SU-DHL-6 (cell line): ENCODE data around the gene APOBEC4.

ENCODE experiments used
- H2AFZ ChIP-seq: fragments of 200-600 bp; sonication (generic); 2 replicates; pipeline ENCODE4 v1.6.1; 2014; ENCODE audit warnings: low read depth, mild to moderate bottlenecking, moderate library complexity, mixed read lengths, antibody characterized with exemption, low read length; ENCODE audit not compliant: severe bottlenecking
- H3F3A ChIP-seq: fragments of 200-600 bp; shearing (Covaris generic); 2 replicates; pipeline ENCODE4 v1.6.0; 2016; ENCODE audit warnings: antibody characterized with exemption, mild to moderate bottlenecking; ENCODE audit not compliant: insufficient read depth
- H3K27ac ChIP-seq: fragments of 200-600 bp; sonication (generic); 2 replicates; pipeline ENCODE4 v1.5.1; 2016; ENCODE audit warnings: low read depth, mild to moderate bottlenecking, low read length, moderate library complexity, mixed read lengths
- H3K27me3 ChIP-seq: fragments of 200-600 bp; sonication (generic), shearing (Covaris generic); 2 replicates; pipeline ENCODE4 v1.6.0; 2014; ENCODE audit warnings: mild to moderate bottlenecking, low read length
- H3K36me3 ChIP-seq: fragments of 200-600 bp; sonication (generic); 2 replicates; pipeline ENCODE4 v1.6.1; 2014; ENCODE audit warnings: mild to moderate bottlenecking, low read length, mixed read lengths
- H3K4me2 ChIP-seq: fragments of 300-600, 200-600 bp; shearing (Covaris generic), sonication (generic); 2 replicates; pipeline ENCODE4 v1.6.0; 2014; ENCODE audit warnings: low read length, low read depth, mild to moderate bottlenecking; ENCODE audit not compliant: poor library complexity, severe bottlenecking
- H3K4me3 ChIP-seq: fragments of 200-600 bp; sonication (generic); 2 replicates; pipeline ENCODE4 v1.5.1; 2014; ENCODE audit warnings: antibody characterized with exemption, low read length, mild to moderate bottlenecking, mixed read lengths; ENCODE audit not compliant: insufficient read depth, poor library complexity, severe bottlenecking
- H3K79me2 ChIP-seq: fragments of 200-600 bp; sonication (generic); 2 replicates; pipeline ENCODE4 v1.6.1; 2014; ENCODE audit warnings: mild to moderate bottlenecking, low read length, moderate library complexity; ENCODE audit not compliant: insufficient read depth
- H3K9ac ChIP-seq: fragments of 200-600 bp; sonication (generic); 2 replicates; pipeline ENCODE4 v1.7.0; 2014; ENCODE audit warnings: mild to moderate bottlenecking, low read length
- H3K9me2 ChIP-seq: fragments of 200-600 bp; sonication (generic); replicated peaks from 2 replicates; pipeline ENCODE4 v1.6.1; 2014; ENCODE audit warnings: low read length; ENCODE audit not compliant: insufficient read depth
- H3K9me3 ChIP-seq: fragments of 200-600 bp; sonication (generic); 2 replicates; pipeline ENCODE4 v1.6.1; 2014; ENCODE audit warnings: low read length, mixed read lengths; ENCODE audit not compliant: insufficient read depth
- H4K20me1 ChIP-seq: fragments of 200-600 bp; sonication (generic); 2 replicates; pipeline ENCODE4 v1.6.1; 2014; ENCODE audit warnings: low read depth, mild to moderate bottlenecking, antibody characterized with exemption, low read length, moderate library complexity, mixed read lengths
- EZH2phosphoT487 ChIP-seq: fragments of 200-600 bp; sonication (generic), shearing (Covaris generic); conservative IDR thresholded peaks from 2 replicates; pipeline ENCODE4 v1.6.1; 2018; ENCODE audit warnings: mild to moderate bottlenecking, antibody characterized with exemption, low read length, moderate library complexity, mixed read lengths
- TF ChIP-seq, protein P1 (sequence below): fragments of 200-600 bp; sonication (generic); IDR thresholded peaks from one replicate; pipeline ENCODE4 v1.5.1; 2017; ENCODE audit warnings: antibody characterized with exemption, mild to moderate bottlenecking, low read length, moderate library complexity; ENCODE audit not compliant: insufficient read depth, poor library complexity, severe bottlenecking

The APOBEC4 gene

DNA sequence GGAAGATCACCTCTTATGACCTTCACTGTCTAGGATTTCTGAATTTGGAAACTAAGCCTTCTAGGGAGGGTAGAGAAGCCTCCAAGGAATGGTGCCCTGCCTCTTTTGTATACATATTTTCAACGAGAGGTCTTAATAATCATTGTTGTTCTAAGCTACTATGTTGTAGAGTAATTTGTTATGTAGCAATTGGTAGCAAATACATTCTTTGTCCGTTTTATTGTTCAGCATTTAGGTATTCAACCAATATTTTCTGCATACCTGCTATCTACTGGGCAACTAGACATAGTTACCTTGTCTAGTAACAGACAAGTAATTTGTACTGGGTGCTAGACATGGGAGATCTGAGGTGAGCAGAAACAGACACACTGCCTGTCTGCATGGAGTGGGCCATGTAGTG lies 42.1 kb downstream of the APOBEC4 start:
- Histone ChIP-seq H3K9ac (no peak overlapping the region), H3K27me3 (no peaks in the 10 kb centered on the region), H3K79me2 (no peaks in the 10 kb centered on the region), H3K36me3 (no peaks in the 10 kb centered on the region), H3K9me3 (no peaks in the 10 kb centered on the region), H3K4me3 (no peak overlapping the region), H4K20me1 (no peaks in the 10 kb centered on the region), H3K4me2 (no peak overlapping the region), H2AFZ (no peak overlapping the region), H3K9me2 (no peaks in the 10 kb centered on the region), H3F3A (no peaks in the 10 kb centered on the region), H3K27ac (no peak overlapping the region)
- TF ChIP-seq, protein P1, sequence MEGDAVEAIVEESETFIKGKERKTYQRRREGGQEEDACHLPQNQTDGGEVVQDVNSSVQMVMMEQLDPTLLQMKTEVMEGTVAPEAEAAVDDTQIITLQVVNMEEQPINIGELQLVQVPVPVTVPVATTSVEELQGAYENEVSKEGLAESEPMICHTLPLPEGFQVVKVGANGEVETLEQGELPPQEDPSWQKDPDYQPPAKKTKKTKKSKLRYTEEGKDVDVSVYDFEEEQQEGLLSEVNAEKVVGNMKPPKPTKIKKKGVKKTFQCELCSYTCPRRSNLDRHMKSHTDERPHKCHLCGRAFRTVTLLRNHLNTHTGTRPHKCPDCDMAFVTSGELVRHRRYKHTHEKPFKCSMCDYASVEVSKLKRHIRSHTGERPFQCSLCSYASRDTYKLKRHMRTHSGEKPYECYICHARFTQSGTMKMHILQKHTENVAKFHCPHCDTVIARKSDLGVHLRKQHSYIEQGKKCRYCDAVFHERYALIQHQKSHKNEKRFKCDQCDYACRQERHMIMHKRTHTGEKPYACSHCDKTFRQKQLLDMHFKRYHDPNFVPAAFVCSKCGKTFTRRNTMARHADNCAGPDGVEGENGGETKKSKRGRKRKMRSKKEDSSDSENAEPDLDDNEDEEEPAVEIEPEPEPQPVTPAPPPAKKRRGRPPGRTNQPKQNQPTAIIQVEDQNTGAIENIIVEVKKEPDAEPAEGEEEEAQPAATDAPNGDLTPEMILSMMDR: no peak
- no peak for TF ChIP-seq EZH2phosphoT487

DNA sequence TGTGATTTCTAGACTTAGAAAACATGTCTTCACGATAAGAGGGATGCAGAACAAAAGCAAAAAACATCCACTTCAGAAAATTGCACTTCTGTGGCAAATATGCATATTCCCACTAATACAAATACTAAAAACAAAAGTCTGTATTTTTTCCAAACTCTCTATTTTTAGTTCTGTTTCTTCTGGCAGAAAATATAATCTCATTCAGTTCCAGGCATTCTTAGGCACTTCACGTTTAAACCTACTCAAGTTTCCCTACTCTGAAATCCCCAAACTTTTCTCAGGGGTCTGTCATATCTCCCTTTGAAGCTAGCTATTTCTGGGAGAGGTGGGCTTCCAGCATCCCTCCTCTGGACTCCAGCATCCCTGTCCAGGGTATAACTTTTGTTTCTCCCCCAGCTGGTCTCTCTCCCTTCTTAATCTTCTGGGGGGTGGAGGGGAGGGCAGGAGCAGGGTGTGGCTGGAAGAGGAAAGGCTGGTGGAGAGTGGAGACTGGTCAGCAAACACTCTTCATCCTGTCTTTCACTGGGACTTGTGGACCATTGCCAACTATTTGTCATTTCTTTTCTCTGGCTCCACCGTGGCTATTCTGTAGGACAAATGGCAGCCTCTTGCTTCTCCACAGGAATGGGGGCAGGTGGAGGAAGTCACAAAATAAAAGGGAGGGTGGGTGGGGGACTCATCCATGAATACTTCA lies 43.2 kb downstream of the APOBEC4 start:
- Histone ChIP-seq H2AFZ (no peak overlapping the region), H3K79me2 (no peaks in the 10 kb centered on the region), H3K9me3 (no peaks in the 10 kb centered on the region), H3F3A (no peaks in the 10 kb centered on the region), H3K9ac (no peak overlapping the region), H3K36me3 (no peaks in the 10 kb centered on the region), H3K27me3 (no peaks in the 10 kb centered on the region), H3K4me2 (no peak overlapping the region), H3K9me2 (no peaks in the 10 kb centered on the region), H3K4me3 (no peak overlapping the region), H4K20me1 (no peaks in the 10 kb centered on the region), H3K27ac (no peak overlapping the region)
- TF ChIP-seq, protein P1: no peak
- TF ChIP-seq EZH2phosphoT487: no peak

DNA sequence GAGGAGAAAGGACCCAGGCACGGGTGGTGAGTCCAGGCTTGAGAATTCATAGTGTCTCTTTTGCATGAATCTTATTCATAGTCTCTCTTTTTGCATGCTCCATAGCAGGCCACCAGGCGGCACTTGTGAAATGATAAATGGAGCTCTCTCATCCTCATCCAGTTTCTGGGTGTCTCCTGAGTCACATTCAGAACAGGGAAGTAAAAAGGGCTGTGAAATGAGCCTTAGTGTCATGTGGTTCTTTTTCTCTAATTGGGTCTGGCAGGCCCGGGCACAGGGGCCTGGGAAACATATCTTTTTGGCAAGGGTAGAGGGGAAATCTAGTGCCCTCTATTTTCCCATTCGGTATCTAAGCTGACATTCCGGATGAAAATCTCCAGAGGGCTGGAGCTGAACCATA lies 43.8 kb downstream of the APOBEC4 start:
- H3K4me2 ChIP-seq: no peak overlapping the region
- H3F3A ChIP-seq: no peaks in the 10 kb centered on the region
- no peak overlapping the region for H2AFZ ChIP-seq

More for the DNA sequence above, 43.8 kb downstream of the APOBEC4 start:
- no peaks in the 10 kb centered on the region for H3K9me3 ChIP-seq
- no peaks in the 10 kb centered on the region for H3K9me2 ChIP-seq
- H3K27ac ChIP-seq: no peak overlapping the region
- no peak overlapping the region for H3K9ac ChIP-seq
- no peaks in the 10 kb centered on the region for H4K20me1 ChIP-seq
- TF ChIP-seq, protein P1: no peak
- TF ChIP-seq EZH2phosphoT487: no peak
- no peaks in the 10 kb centered on the region for H3K36me3 ChIP-seq
- H3K4me3 ChIP-seq: no peak overlapping the region
- no peaks in the 10 kb centered on the region for H3K27me3 ChIP-seq
- no peaks in the 10 kb centered on the region for H3K79me2 ChIP-seq
